Measurements from ENCODE around the gene C19orf44. TPM values are rescaled to one million over a fixed set of nuclear protein-coding genes. Genes with fewer than 3 reads are reported as not detected.
A peak's percentile ranks its signal among the peaks of the same experiment; 100 is the strongest.

Gene C19orf44
- total RNA-seq, 2 experiments from 2014 or later, result 3.5 to 3.6 TPM

GRCh38 chr19:16525751-16526481 is 29.7 kb downstream of the C19orf44 start:
- DNase-seq, result no peak
- ATAC-seq, result no peak
- no peaks in the 10 kb centered on the region for H3K27me3 Mint-ChIP-seq
- CTCF ChIA-PET, result interaction anchor here (0.7 kb wide), 1 partner anchor 108 kb away, joined by 3 read pairs; no protein-coding TSS in a partner anchor
- peaks cover 45% of the 10 kb centered on the region for H3K36me3 Mint-ChIP-seq
- no peaks in the 10 kb centered on the region for H3K4me1 Mint-ChIP-seq
- H3K4me3 Mint-ChIP-seq, result no peak overlapping the region
- no peak overlapping the region for H3K27ac Mint-ChIP-seq
- no peaks in the 10 kb centered on the region for H3K9me3 Mint-ChIP-seq (ENCODE audit: low read depth)

GRCh38 chr19:16527334-16527935 is 31.2 kb downstream of the C19orf44 start:
- Mint-ChIP-seq H3K4me1 (no peaks in the 10 kb centered on the region), H3K27ac (no peak overlapping the region), H3K4me3 (no peak overlapping the region), H3K36me3 (peaks cover 52% of the 10 kb centered on the region), H3K27me3 (no peaks in the 10 kb centered on the region), H3K9me3 (ENCODE audit: low read depth) (no peaks in the 10 kb centered on the region)
- DNase-seq (no peak), ATAC-seq (no peak)
- CTCF ChIA-PET, result interaction anchor here (0.9 to 1.7 kb wide), 4 partner anchors 60 to 251 kb away, joined by 3 to 5 read pairs (median 4); no protein-coding TSS in a partner anchor

GRCh38 chr19:16527971-16528521 is 31.9 kb downstream of the C19orf44 start:
- Mint-ChIP-seq H3K27me3 (no peaks in the 10 kb centered on the region), H3K27ac (peak overlapping the region; percentile 14), H3K9me3 (ENCODE audit: low read depth) (no peaks in the 10 kb centered on the region), H3K36me3 (peaks cover 47% of the 10 kb centered on the region), H3K4me3 (no peak overlapping the region), H3K4me1 (no peaks in the 10 kb centered on the region)
- CTCF ChIA-PET, result interaction anchor here (1.0 to 1.7 kb wide), 4 partner anchors 59 to 187 kb away, joined by 4 to 5 read pairs (median 4); partner anchors contain the start of gene TMEM38A
- DNase-seq, result peak; percentile 59
- peak; percentile 64 for ATAC-seq

- H3K9me3 Mint-ChIP-seq (ENCODE audit: low read depth), result no peaks in the 10 kb centered on the region
- CTCF ChIA-PET, result no interaction called here
- H3K4me1 Mint-ChIP-seq, result no peaks in the 10 kb centered on the region
- no peaks in the 10 kb centered on the region for H3K27me3 Mint-ChIP-seq
- no peak for ATAC-seq
- H3K4me3 Mint-ChIP-seq, result no peak overlapping the region
- no peak overlapping the region for H3K27ac Mint-ChIP-seq
- no peak for DNase-seq
- H3K36me3 Mint-ChIP-seq, result peaks cover 47% of the 10 kb centered on the region
These were observed 33.4 kb downstream of the C19orf44 start for GRCh38 chr19:16529466-16530144.

- CTCF ChIA-PET, result no interaction called here
- no peak for DNase-seq
- H3K4me1 Mint-ChIP-seq, result no peaks in the 10 kb centered on the region
- H3K9me3 Mint-ChIP-seq (ENCODE audit: low read depth), result no peaks in the 10 kb centered on the region
- ATAC-seq, result no peak
- H3K36me3 Mint-ChIP-seq, result peaks cover 49% of the 10 kb centered on the region
- H3K27ac Mint-ChIP-seq, result no peak overlapping the region
- H3K4me3 Mint-ChIP-seq, result no peak overlapping the region
- H3K27me3 Mint-ChIP-seq, result no peaks in the 10 kb centered on the region
These were observed 34.6 kb downstream of the C19orf44 start for GRCh38 chr19:16530540-16531379.

- H3K4me1 Mint-ChIP-seq, result no peaks in the 10 kb centered on the region
- no peak for DNase-seq
- H3K27ac Mint-ChIP-seq, result no peak overlapping the region
- no peak overlapping the region for H3K4me3 Mint-ChIP-seq
- H3K27me3 Mint-ChIP-seq, result no peaks in the 10 kb centered on the region
- no peaks in the 10 kb centered on the region for H3K9me3 Mint-ChIP-seq (ENCODE audit: low read depth)
- ATAC-seq, result no peak
- CTCF ChIA-PET, result no interaction called here
- H3K36me3 Mint-ChIP-seq, result peaks cover 49% of the 10 kb centered on the region
These were observed 35.1 kb downstream of the C19orf44 start for GRCh38 chr19:16531380-16531669.

GRCh38 chr19:16532440-16533234 is 36.4 kb downstream of the C19orf44 start:
- no peak for DNase-seq
- Mint-ChIP-seq H3K27me3 (no peaks in the 10 kb centered on the region), H3K4me3 (no peak overlapping the region), H3K4me1 (peaks cover 1% of the 10 kb centered on the region), H3K36me3 (peaks cover 51% of the 10 kb centered on the region), H3K27ac (no peak overlapping the region), H3K9me3 (ENCODE audit: low read depth) (no peaks in the 10 kb centered on the region)
- no peak for ATAC-seq
- CTCF ChIA-PET, result no interaction called here

GRCh38 chr19:16535381-16535780 is 39.2 kb downstream of the C19orf44 start:
- H3K4me1 Mint-ChIP-seq, result peaks cover 17% of the 10 kb centered on the region
- no peaks in the 10 kb centered on the region for H3K27me3 Mint-ChIP-seq
- H3K9me3 Mint-ChIP-seq (ENCODE audit: low read depth), result no peaks in the 10 kb centered on the region
- ATAC-seq, result no peak
- DNase-seq, result no peak
- H3K36me3 Mint-ChIP-seq, result peaks cover 54% of the 10 kb centered on the region
- H3K4me3 Mint-ChIP-seq, result no peak overlapping the region
- no peak overlapping the region for H3K27ac Mint-ChIP-seq
- CTCF ChIA-PET, result no interaction called here

- H3K4me3 Mint-ChIP-seq, result no peak overlapping the region
- ATAC-seq (no peak), DNase-seq (no peak)
- peaks cover 53% of the 10 kb centered on the region for H3K36me3 Mint-ChIP-seq
- peaks cover 24% of the 10 kb centered on the region for H3K4me1 Mint-ChIP-seq
- no peak overlapping the region for H3K27ac Mint-ChIP-seq
- H3K27me3 Mint-ChIP-seq, result no peaks in the 10 kb centered on the region
- CTCF ChIA-PET, result no interaction called here
- H3K9me3 Mint-ChIP-seq (ENCODE audit: low read depth), result no peaks in the 10 kb centered on the region
These were observed 39.9 kb downstream of the C19orf44 start for GRCh38 chr19:16536130-16536529.

GRCh38 chr19:16537111-16537510 is 40.9 kb downstream of the C19orf44 start:
- no peak overlapping the region for H3K27ac Mint-ChIP-seq
- H3K27me3 Mint-ChIP-seq, result no peaks in the 10 kb centered on the region
- H3K9me3 Mint-ChIP-seq (ENCODE audit: low read depth), result no peaks in the 10 kb centered on the region
- peaks cover 28% of the 10 kb centered on the region for H3K4me1 Mint-ChIP-seq
- no peak for DNase-seq
- no peak overlapping the region for H3K4me3 Mint-ChIP-seq
- CTCF ChIA-PET, result interaction anchor here (0.6 kb wide), 1 partner anchor 392 kb away, joined by 3 read pairs; no protein-coding TSS in a partner anchor
- H3K36me3 Mint-ChIP-seq, result peaks cover 49% of the 10 kb centered on the region
- no peak for ATAC-seq

- Mint-ChIP-seq H3K27ac (no peak overlapping the region), H3K4me1 (peaks cover 49% of the 10 kb centered on the region), H3K9me3 (ENCODE audit: low read depth) (no peaks in the 10 kb centered on the region), H3K4me3 (peak overlapping the region; percentile 81), H3K36me3 (peaks cover 39% of the 10 kb centered on the region), H3K27me3 (no peaks in the 10 kb centered on the region)
- no peak for ATAC-seq
- CTCF ChIA-PET, result interaction anchor here (0.6 to 1.2 kb wide), 5 partner anchors 34 to 741 kb away, joined by 3 to 4 read pairs (median 3); partner anchors contain the start of gene ANKLE1
- no peak for DNase-seq
These were observed 44.8 kb downstream of the C19orf44 start for GRCh38 chr19:16540948-16541347.

GRCh38 chr19:16541526-16542044 is 45.4 kb downstream of the C19orf44 start:
- H3K4me1 Mint-ChIP-seq, result peaks cover 51% of the 10 kb centered on the region
- DNase-seq (peak; percentile 54), ATAC-seq (peak; percentile 5)
- peak overlapping the region; percentile 73 for H3K27ac Mint-ChIP-seq
- no peaks in the 10 kb centered on the region for H3K27me3 Mint-ChIP-seq
- no peaks in the 10 kb centered on the region for H3K9me3 Mint-ChIP-seq (ENCODE audit: low read depth)
- CTCF ChIA-PET, result interaction anchor here (0.9 to 1.2 kb wide), 4 partner anchors 33 to 131 kb away, joined by 3 read pairs; no protein-coding TSS in a partner anchor
- peaks cover 35% of the 10 kb centered on the region for H3K36me3 Mint-ChIP-seq
- peak overlapping the region; percentile 81 for H3K4me3 Mint-ChIP-seq

Data from activated CD8-positive, alpha-beta memory T cell treated with anti-CD3 and anti-CD28 coated beads, Interleukin-2, amount 10 ng/mL, durations not matched to agents 7 days and 5 days (primary cell).